GM12878 (cell line): ENCODE data around the gene IQGAP3. TPM values are rescaled to one million over a fixed set of nuclear protein-coding genes. Genes with fewer than 3 reads are reported as not detected.

Experiments
- ATAC-seq: fragments of 200-7000 bp; cut with Tn5 transposase; 3 replicates; pipeline ENCODE4 v1.9.1; 2020; ENCODE audit warnings: mild to moderate bottlenecking, moderate library complexity
- BruUV-seq: library from RNA; stranded (reverse); fragments of 400-500 nt; replicated peaks from 2 replicates; lab custom pipeline; 2021; lab: Mats Ljungman, UMichigan
- CTCF ChIA-PET: fragments of 300-600 bp; sonication (Branson Sonifier 250); formaldehyde crosslinking; extraction: SDS; loops from one replicate; lab custom pipeline; 2021; ENCODE audit warnings: inconsistent platforms; lab: Yijun Ruan, JAX
- POLR2A ChIA-PET: fragments of 350-600 bp; formaldehyde crosslinking; extraction: SDS; loops from one replicate; lab custom pipeline; 2021; ENCODE audit warnings: inconsistent platforms; lab: Charles Lee
- RAD21 ChIA-PET: fragments of 300-600 bp; sonication (Branson Sonifier 250); formaldehyde crosslinking; loops from one replicate; lab custom pipeline; 2023; ENCODE audit warnings: antibody characterized with exemption; ENCODE audit not compliant: unreplicated experiment; lab: Charles Lee
- SMC1A ChIA-PET: fragments of 300-600 bp; sonication (Branson Sonifier 250); formaldehyde crosslinking; loops from one replicate; lab custom pipeline; 2023; ENCODE audit not compliant: unreplicated experiment, uncharacterized antibody; lab: Charles Lee
- DNase-seq: peaks from one replicate; pipeline ENCODE4 v3.0.0-alpha.2; 2011; ENCODE audit warnings: low read depth, low spot score
- FAIRE-seq: peaks from 3 replicates; lab custom pipeline; 2011; peaks lifted over from hg19 to GRCh38; lab: Jason Lieb, UNC
- H2AFZ ChIP-seq: 2 replicates; pipeline ENCODE4 v1.6.0; 2011; ENCODE audit warnings: low read depth, low read length, control low read depth; ENCODE audit not compliant: control insufficient read depth
- H3K27ac ChIP-seq: 2 replicates; pipeline ENCODE4 v1.5.1; 2011; ENCODE audit warnings: control low read depth; ENCODE audit not compliant: control insufficient read depth, insufficient read depth
- H3K27me3 ChIP-seq, 2 experiments: replicated peaks in 1 of 2; 2 replicates each; pipeline versions ENCODE4 v1.6.0 to v1.6.1; 2011; ENCODE audit warnings: low read length in 1 of 2; ENCODE audit not compliant: control insufficient read depth in 2 of 2, insufficient read depth in 2 of 2
- H3K36me3 ChIP-seq, 2 experiments: 2 replicates each; pipeline ENCODE4 v1.5.1; 2011; ENCODE audit warnings: low read length in 1 of 2; ENCODE audit not compliant: control insufficient read depth in 2 of 2, insufficient read depth in 2 of 2
- H3K4me1 ChIP-seq: 2 replicates; pipeline ENCODE4 v1.6.1; 2011; ENCODE audit warnings: mild to moderate bottlenecking, low read length, moderate library complexity, mixed read lengths; ENCODE audit not compliant: control insufficient read depth, insufficient read depth
- H3K4me2 ChIP-seq: 2 replicates; pipeline ENCODE4 v1.6.0; 2011; ENCODE audit warnings: control low read depth; ENCODE audit not compliant: control insufficient read depth, insufficient read depth
- H3K4me3 ChIP-seq: fragments of 200-600 bp; sonication (generic); 2 replicates; pipeline ENCODE4 v1.5.1; 2016
- H3K79me2 ChIP-seq: 2 replicates; pipeline ENCODE4 v1.6.0; 2011; ENCODE audit warnings: low read length; ENCODE audit not compliant: control insufficient read depth, insufficient read depth
- H3K9ac ChIP-seq: 2 replicates; pipeline ENCODE4 v1.8.0; 2011; ENCODE audit warnings: low read length, control low read depth, mixed read lengths; ENCODE audit not compliant: control insufficient read depth, insufficient read depth
- H3K9me3 ChIP-seq: replicated peaks from 3 replicates; pipeline ENCODE4 v1.5.1; 2011; ENCODE audit warnings: mild to moderate bottlenecking, low read length; ENCODE audit not compliant: control insufficient read depth, insufficient read depth
- H4K20me1 ChIP-seq: 2 replicates; pipeline ENCODE4 v1.6.0; 2011; ENCODE audit not compliant: control insufficient read depth, insufficient read depth
- CBX3 ChIP-seq: fragments of 200-600 bp; sonication (generic); IDR thresholded peaks from 2 replicates; pipeline ENCODE4 v1.6.1; 2016; ENCODE audit warnings: low read depth, borderline replicate concordance
- EP300 ChIP-seq, 2 experiments: fragments of 150-350 bp in 1 of 2; IDR thresholded peaks; 2 replicates each; pipeline ENCODE4 v1.6.1; 2011 to 2012; ENCODE audit warnings: low read depth in 2 of 2, low read length in 2 of 2, borderline replicate concordance in 1 of 2, improper control_type of control experiment in 1 of 2, inconsistent platforms in 1 of 2; ENCODE audit not compliant: control insufficient read depth in 1 of 2
- RELB ChIP-seq: fragments of 450-650 bp; IDR thresholded peaks from 2 replicates; pipeline ENCODE4 v1.6.1; 2017; ENCODE audit warnings: low read depth, mild to moderate bottlenecking, moderate library complexity
- WGBS: methylation state at CpG from one replicate; pipeline ENCODE4 v1.1.6; 2016; ENCODE audit warnings: low lambda C conversion rate; ENCODE audit not compliant: insufficient replicate concordance, insufficient coverage; ENCODE audit errors: missing lambda C conversion rate; 5-methylcytosine and 5-hydroxymethylcytosine counted together
- in situ Hi-C: fragments of 300-500 bp; cut with MboI; formaldehyde crosslinking; loops from 9 replicates; pipeline ENCODE4 v1.14.3; 2018; ENCODE audit warnings: mixed read lengths
- intact Hi-C: fragments of 100-400 bp; cut with micrococcal nuclease; formaldehyde crosslinking; loops from one replicate; pipeline ENCODE4 v1.14.2; 2022; ENCODE audit not compliant: unreplicated experiment
- polyA plus RNA-seq, 11 experiments: library from polyadenylated mRNA; depleted of rRNA in 4 of 11; unstranded in 6 of 11; stranded (reverse) in 5 of 11; fragments of >200 nt; fragmentation: Nextera tagmentation in 4 of 11; fragmentation: Illumina TruSeq in 1 of 11; extraction: Ambion mirVana in 4 of 11; extraction: Trizol in 1 of 11; gene quantifications; 1 replicate in 1 of 11; 2 replicates in 10 of 11; pipeline versions ENCODE4 v1.2.1 to v1.2.3, GENCODE V29; 2011 to 2016; ENCODE audit warnings: inconsistent platforms in 2 of 11, missing spikeins in 2 of 11, low read depth in 1 of 11
- total RNA-seq, 4 experiments: library from RNA; depleted of rRNA in 3 of 4; stranded (reverse); fragments of >200 nt in 3 of 4; fragmentation: Illumina TruSeq in 1 of 4; extraction: Trizol in 1 of 4; gene quantifications; 2 replicates each; pipeline versions ENCODE4 v1.2.1 to v1.2.3, GENCODE V29; 2013 to 2021
- TF ChIP-seq, protein P1 (sequence below): IDR thresholded peaks from 2 replicates; pipeline ENCODE4 v1.6.1; 2012; ENCODE audit warnings: low read length, inconsistent platforms

Gene IQGAP3
- total and polyA plus RNA-seq, 10 of the 15 experiments (the other 5 are each of a cell fraction or from before 2014, with no cell fraction given) = 1.1 to 10.7 (median 7.9) TPM

DNA sequence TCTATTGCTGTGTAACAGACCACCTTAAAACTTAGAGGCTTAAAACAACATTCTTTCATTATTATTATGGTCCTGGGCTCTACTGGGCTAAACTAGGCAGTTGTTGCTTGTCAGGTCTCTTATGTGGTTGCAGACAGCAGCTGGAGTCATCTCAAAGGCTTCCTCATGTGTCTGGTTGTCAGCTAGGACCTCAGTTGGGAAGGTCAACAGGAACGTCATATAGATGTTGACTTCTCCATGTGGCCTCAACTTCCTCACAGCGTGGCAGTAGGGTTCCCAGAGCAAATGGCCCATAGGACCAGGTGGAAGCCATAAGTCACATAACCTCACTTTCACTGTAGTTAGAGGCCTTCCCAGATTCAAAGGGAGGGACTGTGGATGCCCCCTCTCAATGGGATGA, 56.4 kb downstream of the IQGAP3 start:
- Histone ChIP-seq H3K36me3 (no peaks in the 10 kb centered on the region), H2AFZ (no peak overlapping the region), H3K4me3 (no peak overlapping the region), H3K4me1 (no peaks in the 10 kb centered on the region), H4K20me1 (no peaks in the 10 kb centered on the region), H3K27ac (no peak overlapping the region), H3K27me3 (no peaks in the 10 kb centered on the region), H3K79me2 (no peaks in the 10 kb centered on the region), H3K9ac (no peak overlapping the region), H3K9me3 (no peaks in the 10 kb centered on the region), H3K4me2 (no peak overlapping the region)
- ChIA-PET POLR2A (interaction anchor here (1.2 kb wide), 1 partner anchor 15 kb away, joined by 3 read pairs; no protein-coding TSS in a partner anchor), CTCF (interaction anchor here (0.9 to 1.4 kb wide), 3 partner anchors 10 to 210 kb away, joined by 3 to 4 read pairs (median 3); no protein-coding TSS in a partner anchor), SMC1A (interaction anchor here (0.7 to 1.4 kb wide), 3 partner anchors 9 to 18 kb away, joined by 3 to 4 read pairs (median 4); no protein-coding TSS in a partner anchor), RAD21 (interaction anchor here (0.7 to 1.9 kb wide), 3 partner anchors 7 to 35 kb away, joined by 3 to 4 read pairs (median 4); no protein-coding TSS in a partner anchor)
- intact Hi-C loops = no loop called here
- WGBS = 17% methylated on average over 2 of the region's 2 CpGs
- TF ChIP-seq CBX3 = no peak
- TF ChIP-seq RELB = no peak
- no peak for TF ChIP-seq EP300 (IDR thresholded peaks at IDR 0.05; ENCODE audit: borderline replicate concordance in 1 of 2, control insufficient read depth in 1 of 2, low read depth in 2 of 2, low read length in 2 of 2)
- TF ChIP-seq, protein P1, sequence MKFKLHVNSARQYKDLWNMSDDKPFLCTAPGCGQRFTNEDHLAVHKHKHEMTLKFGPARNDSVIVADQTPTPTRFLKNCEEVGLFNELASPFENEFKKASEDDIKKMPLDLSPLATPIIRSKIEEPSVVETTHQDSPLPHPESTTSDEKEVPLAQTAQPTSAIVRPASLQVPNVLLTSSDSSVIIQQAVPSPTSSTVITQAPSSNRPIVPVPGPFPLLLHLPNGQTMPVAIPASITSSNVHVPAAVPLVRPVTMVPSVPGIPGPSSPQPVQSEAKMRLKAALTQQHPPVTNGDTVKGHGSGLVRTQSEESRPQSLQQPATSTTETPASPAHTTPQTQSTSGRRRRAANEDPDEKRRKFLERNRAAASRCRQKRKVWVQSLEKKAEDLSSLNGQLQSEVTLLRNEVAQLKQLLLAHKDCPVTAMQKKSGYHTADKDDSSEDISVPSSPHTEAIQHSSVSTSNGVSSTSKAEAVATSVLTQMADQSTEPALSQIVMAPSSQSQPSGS = no peak
- in situ Hi-C loops = no loop called here
- BruUV-seq = no TSS peak
- no peak for ATAC-seq
- no peak for DNase-seq
- FAIRE-seq = no peak
